K562 (cell line): ENCODE measurements around the gene PTRH2. TPM values are rescaled to one million over a fixed set of nuclear protein-coding genes. Genes with fewer than 3 reads are reported as not detected.
A peak's percentile ranks its signal among the peaks of the same experiment; 100 is the strongest.

Experiments used
- ASH1L ChIP-seq: fragments of 450-650 bp; IDR thresholded peaks from 2 replicates; pipeline ENCODE4 v1.6.1; 2018; ENCODE audit warnings: borderline replicate concordance, mild to moderate bottlenecking, low read depth; ENCODE audit not compliant: partially characterized antibody
- BRCA1 ChIP-seq, 2 experiments: fragments of 450-650 bp in 1 of 2; sonication (generic) in 1 of 2; formaldehyde crosslinking in 1 of 2; IDR thresholded peaks; 2 replicates each; pipeline versions ENCODE4 v1.5.0 to v1.6.1; 2017 to 2020; ENCODE audit warnings: mild to moderate bottlenecking in 1 of 2, missing genetic modification reagents in 1 of 2
- BRD9 ChIP-seq: fragments of 450-650 bp; IDR thresholded peaks from 2 replicates; pipeline ENCODE4 v1.6.1; 2018; ENCODE audit warnings: low read depth; ENCODE audit not compliant: partially characterized antibody
- DIDO1 ChIP-seq: fragments of 450-650 bp; IDR thresholded peaks from 2 replicates; pipeline ENCODE4 v1.6.1; 2016; ENCODE audit warnings: low read depth, missing biosample characterization, missing genetic modification characterization
- DNMT1 ChIP-seq: fragments of 450-650 bp; IDR thresholded peaks from 2 replicates; pipeline ENCODE4 v1.6.1; 2016; ENCODE audit warnings: antibody characterized with exemption, mild to moderate bottlenecking
- EP400 ChIP-seq: fragments of 450-650 bp; IDR thresholded peaks from 2 replicates; pipeline ENCODE4 v1.6.1; 2017; ENCODE audit warnings: antibody characterized with exemption, mild to moderate bottlenecking, moderate library complexity
- LEF1 ChIP-seq: fragments of 450-650 bp; IDR thresholded peaks from 2 replicates; pipeline ENCODE4 v1.6.1; 2016; ENCODE audit warnings: mild to moderate bottlenecking
- MECOM ChIP-seq: fragments of 250-450 bp; sonication (Bioruptor Pico); IDR thresholded peaks from 2 replicates; pipeline ENCODE4 v1.8.0; 2022; ENCODE audit warnings: inconsistent platforms
- MXI1 ChIP-seq: IDR thresholded peaks from 2 replicates; pipeline ENCODE4 v1.6.1; 2011; ENCODE audit warnings: low read depth, mild to moderate bottlenecking, improper control_type of control experiment, low read length
- NFATC3 ChIP-seq: fragments of 450-650 bp; IDR thresholded peaks from 2 replicates; pipeline ENCODE4 v1.6.1; 2017; ENCODE audit warnings: mild to moderate bottlenecking
- NR2C1 ChIP-seq, 2 experiments: fragments of 450-650 bp; IDR thresholded peaks; 2 replicates each; pipeline ENCODE4 v1.6.1; 2017; ENCODE audit warnings: mild to moderate bottlenecking in 2 of 2, antibody characterized with exemption in 1 of 2, inconsistent platforms in 1 of 2, missing compliant biosample characterization in 1 of 2, missing genetic modification characterization in 1 of 2
- POLR2A ChIP-seq: fragments of 450-650 bp; conservative IDR thresholded peaks from 2 replicates; pipeline ENCODE4 v1.6.1; 2016
- POLR2AphosphoS5 ChIP-seq: IDR thresholded peaks from 2 replicates; pipeline ENCODE4 v1.6.1; 2011; ENCODE audit warnings: mild to moderate bottlenecking, low read depth, low read length, moderate library complexity; ENCODE audit not compliant: control insufficient read depth, insufficient read depth
- POLR2G ChIP-seq: fragments of 200-400 bp; formaldehyde crosslinking; IDR thresholded peaks from 2 replicates; pipeline ENCODE4 v1.6.1; 2017; ENCODE audit warnings: low read depth, mild to moderate bottlenecking, antibody characterized with exemption, low read length, moderate library complexity
- SIN3A ChIP-seq, 2 experiments: fragments of 150-350 bp in 1 of 2; IDR thresholded peaks; 2 replicates each; pipeline ENCODE4 v1.6.1; 2011 to 2016; ENCODE audit warnings: borderline replicate concordance in 2 of 2, low read depth in 2 of 2, low read length in 2 of 2, mild to moderate bottlenecking in 2 of 2, moderate library complexity in 2 of 2; ENCODE audit not compliant: control insufficient read depth in 1 of 2
- SMARCB1 ChIP-seq: IDR thresholded peaks from 2 replicates; pipeline ENCODE4 v1.6.1; 2011; ENCODE audit warnings: improper control_type of control experiment, low read depth; ENCODE audit not compliant: insufficient read length
- SRSF7 ChIP-seq: fragments of 200-400 bp; formaldehyde crosslinking; optimal IDR thresholded peaks from 2 replicates; pipeline ENCODE3; 2017; ENCODE audit warnings: mild to moderate bottlenecking, low read depth, low read length
- TAF1 ChIP-seq: IDR thresholded peaks from 2 replicates; pipeline ENCODE4 v1.6.1; 2011; ENCODE audit warnings: mild to moderate bottlenecking, low read length, moderate library complexity; ENCODE audit not compliant: insufficient read depth, control insufficient read depth, severe bottlenecking; ENCODE audit errors: extremely low read depth
- ZNF780A ChIP-seq: fragments of 250-450 bp; sonication (Bioruptor Pico); IDR thresholded peaks from 2 replicates; pipeline ENCODE4 v1.5.0; 2021; ENCODE audit warnings: mild to moderate bottlenecking
- polyA plus RNA-seq, 8 experiments: library from polyadenylated mRNA; depleted of rRNA in 4 of 8; stranded (reverse) in 5 of 8; unstranded in 3 of 8; fragments of >200 nt; fragmentation: Nextera tagmentation in 2 of 8; fragmentation: Illumina TruSeq in 1 of 8; extraction: Ambion mirVana in 2 of 8; extraction: Trizol in 1 of 8; gene quantifications; 2 replicates each; pipeline versions ENCODE4 v1.2.1 to v1.2.3, GENCODE V29; 2011 to 2014; ENCODE audit warnings: inconsistent platforms in 1 of 8, missing spikeins in 1 of 8
- total RNA-seq, 7 experiments: library from RNA; depleted of rRNA in 6 of 7; stranded (reverse); fragments of >200 nt in 6 of 7; fragmentation: Illumina TruSeq in 2 of 7; extraction: Trizol in 2 of 7; gene quantifications; 2 replicates each; pipeline versions ENCODE4 v1.2.1 to v1.2.3, GENCODE V29; 2011 to 2021; ENCODE audit warnings: low replicate concordance in 1 of 7
- TF ChIP-seq, protein P1 (sequence below): sonication (generic); formaldehyde crosslinking; IDR thresholded peaks from 2 replicates; pipeline ENCODE4 v1.8.0; 2023; ENCODE audit warnings: missing genetic modification reagents, mild to moderate bottlenecking, borderline replicate concordance
- TF ChIP-seq, protein P2 (sequence below): fragments of 450-650 bp; IDR thresholded peaks from 2 replicates; pipeline ENCODE4 v1.6.1; 2018; ENCODE audit warnings: mild to moderate bottlenecking, low read depth; ENCODE audit not compliant: partially characterized antibody

PTRH2 gene
- total and polyA plus RNA-seq, 9 of the 15 experiments (the other 6 are each of a cell fraction or from before 2014, with no cell fraction given): 53.1 to 210 (median 126) TPM

DNA sequence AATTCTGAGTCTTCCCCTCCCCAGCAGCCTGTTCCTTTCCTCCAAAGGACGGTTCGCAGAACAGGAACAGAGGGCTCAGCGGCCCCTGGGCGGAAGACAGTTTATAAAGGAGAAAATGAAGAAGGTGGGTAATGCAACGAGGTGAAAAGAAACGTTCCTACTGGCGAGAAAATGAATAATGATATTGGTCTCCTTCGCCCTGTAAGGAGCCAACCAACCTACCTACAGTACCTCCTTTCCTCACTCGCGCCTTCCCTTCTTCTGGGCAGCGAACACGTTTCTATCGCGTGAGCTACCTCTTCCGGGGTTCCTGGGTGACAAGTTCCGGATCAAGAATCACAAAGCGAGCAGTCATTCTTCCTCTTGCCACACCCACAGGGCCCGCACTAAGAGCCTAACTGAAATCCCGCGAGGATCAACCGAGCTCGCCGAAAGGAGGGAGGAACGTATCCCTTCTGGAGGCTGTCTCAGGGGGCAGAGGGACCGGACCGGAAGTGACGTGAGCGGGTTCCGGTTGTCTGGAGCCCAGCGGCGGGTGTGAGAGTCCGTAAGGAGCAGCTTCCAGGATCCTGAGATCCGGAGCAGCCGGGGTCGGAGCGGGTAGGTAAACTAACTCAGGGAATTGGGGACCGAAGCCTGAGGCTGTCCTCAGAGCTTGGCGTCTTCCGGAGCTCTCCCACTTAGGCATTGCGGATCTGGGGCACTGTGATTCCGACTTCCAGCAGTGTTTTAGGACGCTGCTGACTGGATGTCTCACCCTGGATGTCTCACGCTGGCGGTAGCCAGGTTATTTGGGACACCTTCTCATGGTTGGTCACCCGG is at the start of gene PTRH2, which contains the start of gene VMP1 (continued):
- no peak for TF ChIP-seq MECOM (CRISPR knock-in tag)
- TF ChIP-seq SMARCB1: no peak
- peak; percentile 97 for TF ChIP-seq TAF1
- TF ChIP-seq NR2C1 (IDR thresholded peaks at IDR 0.05): peak; percentile 99
- TF ChIP-seq NR2C1 (tag; IDR thresholded peaks at IDR 0.05): peak; percentile 99
- peak; percentile 99 for TF ChIP-seq POLR2A
- peak; percentile 96 for TF ChIP-seq POLR2AphosphoS5
- TF ChIP-seq MXI1: peak; percentile 95
- peak; percentile 99 for TF ChIP-seq EP400
- TF ChIP-seq DNMT1: 0 out of 2 replicates have a peak, but pooled peaks have one; percentile 39
- TF ChIP-seq, protein P1, sequence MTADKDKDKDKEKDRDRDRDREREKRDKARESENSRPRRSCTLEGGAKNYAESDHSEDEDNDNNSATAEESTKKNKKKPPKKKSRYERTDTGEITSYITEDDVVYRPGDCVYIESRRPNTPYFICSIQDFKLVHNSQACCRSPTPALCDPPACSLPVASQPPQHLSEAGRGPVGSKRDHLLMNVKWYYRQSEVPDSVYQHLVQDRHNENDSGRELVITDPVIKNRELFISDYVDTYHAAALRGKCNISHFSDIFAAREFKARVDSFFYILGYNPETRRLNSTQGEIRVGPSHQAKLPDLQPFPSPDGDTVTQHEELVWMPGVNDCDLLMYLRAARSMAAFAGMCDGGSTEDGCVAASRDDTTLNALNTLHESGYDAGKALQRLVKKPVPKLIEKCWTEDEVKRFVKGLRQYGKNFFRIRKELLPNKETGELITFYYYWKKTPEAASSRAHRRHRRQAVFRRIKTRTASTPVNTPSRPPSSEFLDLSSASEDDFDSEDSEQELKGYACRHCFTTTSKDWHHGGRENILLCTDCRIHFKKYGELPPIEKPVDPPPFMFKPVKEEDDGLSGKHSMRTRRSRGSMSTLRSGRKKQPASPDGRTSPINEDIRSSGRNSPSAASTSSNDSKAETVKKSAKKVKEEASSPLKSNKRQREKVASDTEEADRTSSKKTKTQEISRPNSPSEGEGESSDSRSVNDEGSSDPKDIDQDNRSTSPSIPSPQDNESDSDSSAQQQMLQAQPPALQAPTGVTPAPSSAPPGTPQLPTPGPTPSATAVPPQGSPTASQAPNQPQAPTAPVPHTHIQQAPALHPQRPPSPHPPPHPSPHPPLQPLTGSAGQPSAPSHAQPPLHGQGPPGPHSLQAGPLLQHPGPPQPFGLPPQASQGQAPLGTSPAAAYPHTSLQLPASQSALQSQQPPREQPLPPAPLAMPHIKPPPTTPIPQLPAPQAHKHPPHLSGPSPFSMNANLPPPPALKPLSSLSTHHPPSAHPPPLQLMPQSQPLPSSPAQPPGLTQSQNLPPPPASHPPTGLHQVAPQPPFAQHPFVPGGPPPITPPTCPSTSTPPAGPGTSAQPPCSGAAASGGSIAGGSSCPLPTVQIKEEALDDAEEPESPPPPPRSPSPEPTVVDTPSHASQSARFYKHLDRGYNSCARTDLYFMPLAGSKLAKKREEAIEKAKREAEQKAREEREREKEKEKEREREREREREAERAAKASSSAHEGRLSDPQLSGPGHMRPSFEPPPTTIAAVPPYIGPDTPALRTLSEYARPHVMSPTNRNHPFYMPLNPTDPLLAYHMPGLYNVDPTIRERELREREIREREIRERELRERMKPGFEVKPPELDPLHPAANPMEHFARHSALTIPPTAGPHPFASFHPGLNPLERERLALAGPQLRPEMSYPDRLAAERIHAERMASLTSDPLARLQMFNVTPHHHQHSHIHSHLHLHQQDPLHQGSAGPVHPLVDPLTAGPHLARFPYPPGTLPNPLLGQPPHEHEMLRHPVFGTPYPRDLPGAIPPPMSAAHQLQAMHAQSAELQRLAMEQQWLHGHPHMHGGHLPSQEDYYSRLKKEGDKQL (CRISPR knock-in tag): no peak
- TF ChIP-seq DIDO1: peak; percentile 55
- TF ChIP-seq BRCA1 (IDR thresholded peaks at IDR 0.05): no peak
- no peak for TF ChIP-seq BRCA1 (CRISPR knock-in tag; IDR thresholded peaks at IDR 0.05)
- TF ChIP-seq, protein P2, sequence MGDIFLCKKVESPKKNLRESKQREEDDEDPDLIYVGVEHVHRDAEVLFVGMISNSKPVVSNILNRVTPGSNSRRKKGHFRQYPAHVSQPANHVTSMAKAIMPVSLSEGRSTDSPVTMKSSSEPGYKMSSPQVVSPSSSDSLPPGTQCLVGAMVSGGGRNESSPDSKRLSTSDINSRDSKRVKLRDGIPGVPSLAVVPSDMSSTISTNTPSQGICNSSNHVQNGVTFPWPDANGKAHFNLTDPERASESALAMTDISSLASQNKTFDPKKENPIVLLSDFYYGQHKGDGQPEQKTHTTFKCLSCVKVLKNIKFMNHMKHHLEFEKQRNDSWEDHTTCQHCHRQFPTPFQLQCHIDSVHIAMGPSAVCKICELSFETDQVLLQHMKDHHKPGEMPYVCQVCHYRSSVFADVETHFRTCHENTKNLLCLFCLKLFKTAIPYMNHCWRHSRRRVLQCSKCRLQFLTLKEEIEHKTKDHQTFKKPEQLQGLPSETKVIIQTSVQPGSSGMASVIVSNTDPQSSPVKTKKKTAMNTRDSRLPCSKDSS: no peak
- TF ChIP-seq LEF1: peak; percentile 53
- peak; percentile 81 for TF ChIP-seq POLR2G
- no peak for TF ChIP-seq SRSF7
- TF ChIP-seq ASH1L: peak; percentile 52
- TF ChIP-seq NFATC3: no peak
- TF ChIP-seq SIN3A (IDR thresholded peaks at IDR 0.05; ENCODE audit: borderline replicate concordance in 2 of 2, control insufficient read depth in 1 of 2, low read depth in 2 of 2, low read length in 2 of 2): peak; percentile 83 to 97; a peak in 3 of 4 replicates
- TF ChIP-seq ZNF780A (CRISPR knock-in tag): no peak
- TF ChIP-seq BRD9: peak; percentile 64
